Muscle of leg (tissue), 11 donors: ENCODE measurements around the gene SLC22A5. TPM values are rescaled to one million over a fixed set of nuclear protein-coding genes. Genes with fewer than 3 reads are reported as not detected.

Experiments
- DNase-seq: peaks from one replicate; pipeline ENCODE4 v3.0.0; 2013
- H3K27ac ChIP-seq: one replicate; pipeline ENCODE4 v1.5.1; 2013; ENCODE audit warnings: mild to moderate bottlenecking, low read length, control low read depth
- H3K27me3 ChIP-seq: one replicate; pipeline ENCODE4 v1.6.1; 2013; ENCODE audit warnings: low read length; ENCODE audit not compliant: control insufficient read depth, insufficient read depth
- H3K36me3 ChIP-seq: one replicate; pipeline ENCODE4 v1.6.1; 2013; ENCODE audit warnings: low read length; ENCODE audit not compliant: control insufficient read depth, insufficient read depth
- H3K4me1 ChIP-seq: one replicate; pipeline ENCODE4 v1.6.1; 2013; ENCODE audit warnings: low read length; ENCODE audit not compliant: control insufficient read depth, insufficient read depth
- H3K4me3 ChIP-seq: one replicate; pipeline ENCODE4 v1.5.1; 2013; ENCODE audit warnings: low read length, control low read depth
- H3K9me3 ChIP-seq: replicated peaks from 2 replicates; pipeline ENCODE4 v1.6.1; 2013; ENCODE audit warnings: low read depth, low read length; ENCODE audit not compliant: control insufficient read depth
- WGBS: methylation state at CpG from one replicate; pipeline ENCODE4 v1.1.5; 2013; ENCODE audit warnings: missing lambda C conversion rate; ENCODE audit not compliant: insufficient coverage; 5-methylcytosine and 5-hydroxymethylcytosine counted together
- polyA plus RNA-seq, 8 donors: library from polyadenylated mRNA; unstranded; fragments of 120-200 nt; gene quantifications; one replicate each; pipeline versions ENCODE4 v1.2.1 to v1.2.3, GENCODE V29; 2013; ENCODE audit warnings: inconsistent platforms in 1 of 8, low replicate concordance in 1 of 8; ENCODE audit not compliant: insufficient read length in 8 of 8, insufficient read depth in 1 of 8
- total RNA-seq: library from RNA; stranded (reverse); fragments of 120-200 nt; gene quantifications from one replicate; pipeline ENCODE4 v1.2.4, GENCODE V29; 2013

Gene SLC22A5
- total and polyA plus RNA-seq, 9 donors: 3.7 to 8.9 (median 6.4) TPM

DNA sequence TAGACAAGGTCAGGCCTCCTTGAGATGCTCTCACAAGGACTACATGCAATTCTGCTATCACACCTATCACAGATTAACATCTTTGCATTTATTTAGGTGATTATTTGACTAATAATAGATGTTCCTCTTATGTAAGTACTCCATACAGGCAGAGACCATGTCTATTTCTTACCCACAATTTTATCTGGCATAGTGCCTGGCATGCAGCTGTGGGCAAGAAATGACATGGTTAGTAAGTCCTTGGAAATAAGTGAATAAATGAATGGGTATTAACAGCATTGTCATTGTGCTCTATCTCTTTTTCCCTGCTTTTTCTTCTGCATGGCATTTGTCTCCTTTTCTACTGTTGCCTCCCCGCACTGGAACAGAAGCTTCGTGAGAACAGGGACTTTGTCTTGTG lies 49.4 kb downstream of the SLC22A5 start:
- no CpG with 5 or more reads among the region's 2 CpGs for WGBS
- H3K27me3 ChIP-seq: no peaks in the 10 kb centered on the region
- peak; percentile 59 for DNase-seq
- peak overlapping the region; percentile 63 for H3K27ac ChIP-seq
- no peak overlapping the region for H3K4me3 ChIP-seq
- peaks cover 46% of the 10 kb centered on the region for H3K4me1 ChIP-seq
- H3K36me3 ChIP-seq: peaks cover 18% of the 10 kb centered on the region
- H3K9me3 ChIP-seq: no peaks in the 10 kb centered on the region

DNA sequence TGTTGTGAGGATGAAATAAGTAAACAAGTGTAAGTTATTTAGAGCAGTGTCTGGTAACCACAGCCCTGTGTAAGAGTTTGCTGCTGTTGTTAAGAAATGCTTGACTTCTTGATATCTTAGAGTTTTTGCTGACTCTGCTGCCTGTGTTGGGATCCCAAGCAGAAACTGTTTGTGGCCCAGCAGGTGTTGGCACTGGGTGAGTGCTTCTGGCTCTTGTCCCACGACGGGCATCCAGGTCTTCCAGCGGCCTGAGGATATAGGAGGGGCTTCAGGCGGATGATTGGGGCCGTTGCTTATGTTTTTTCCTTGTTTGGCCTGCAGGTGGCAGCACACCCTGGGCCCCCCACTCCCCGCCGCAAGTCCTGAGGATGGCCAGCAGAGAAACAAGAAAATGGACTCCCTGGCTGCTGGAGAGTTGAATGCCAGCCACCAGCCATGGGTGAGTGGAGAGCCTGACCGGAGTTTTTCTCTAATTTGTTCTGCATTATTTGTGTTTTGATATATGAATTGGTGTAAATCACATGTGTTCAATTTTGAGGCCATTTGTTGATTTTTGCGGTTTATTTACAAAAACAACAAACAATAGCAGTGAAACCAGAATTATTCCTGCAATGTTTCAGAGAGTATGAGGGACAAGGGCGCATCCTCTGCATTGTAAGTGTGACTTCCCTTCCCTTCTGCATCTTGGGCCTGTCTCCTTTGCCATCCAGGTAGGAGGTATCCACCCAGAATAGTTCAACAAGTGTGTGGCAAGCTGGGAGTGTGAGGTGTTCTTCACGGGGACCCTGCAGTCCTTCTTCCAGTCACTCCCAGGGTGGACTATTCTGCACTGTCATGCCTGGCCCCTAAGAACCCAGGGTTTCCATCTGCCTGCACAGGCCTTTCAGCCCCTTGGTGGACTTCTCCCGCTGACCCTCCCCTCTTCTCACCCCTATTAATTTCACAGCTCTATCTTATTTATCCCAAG lies 50.3 kb downstream of the SLC22A5 start:
- peaks cover 23% of the 10 kb centered on the region for H3K36me3 ChIP-seq
- H3K27me3 ChIP-seq: no peaks in the 10 kb centered on the region
- no peak overlapping the region for H3K4me3 ChIP-seq
- no peaks in the 10 kb centered on the region for H3K9me3 ChIP-seq
- peaks cover 47% of the 10 kb centered on the region for H3K4me1 ChIP-seq
- H3K27ac ChIP-seq: peak overlapping the region; percentile 63
- WGBS: 3% methylated on average over 8 of the region's 12 CpGs
- peak; percentile 87 for DNase-seq

DNA sequence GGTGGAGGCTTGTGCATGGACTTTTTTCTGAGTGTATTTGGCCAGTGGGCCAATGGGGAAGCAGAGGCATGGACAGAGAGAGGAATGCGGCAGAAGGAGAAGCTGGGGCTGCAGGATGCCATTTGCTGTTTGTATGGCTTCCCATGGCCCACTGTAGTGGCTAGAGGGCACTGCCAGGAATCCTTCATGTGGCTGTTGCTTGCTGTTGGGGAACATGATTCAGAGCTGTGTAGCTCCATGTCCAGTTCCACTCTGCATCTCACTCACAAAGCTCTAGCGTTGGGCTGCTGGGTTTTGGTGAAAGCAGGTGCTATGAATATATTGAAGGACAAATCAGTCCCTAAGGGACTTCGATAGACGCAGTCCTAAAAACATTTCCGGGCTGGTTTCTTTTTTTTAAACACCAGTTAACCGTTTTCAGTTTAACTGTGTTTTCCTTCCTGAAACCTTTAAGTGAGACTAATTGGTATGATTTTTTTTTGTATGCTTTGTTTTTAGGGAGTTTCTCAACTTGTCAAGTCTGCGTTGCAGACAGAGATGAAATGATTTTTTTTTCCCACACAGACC lies 51.3 kb downstream of the SLC22A5 start:
- H3K9me3 ChIP-seq: no peaks in the 10 kb centered on the region
- H3K27ac ChIP-seq: peak overlapping the region; percentile 37
- H3K36me3 ChIP-seq: peaks cover 25% of the 10 kb centered on the region
- no peak overlapping the region for H3K4me3 ChIP-seq
- WGBS: 71% methylated on average over 1 of the region's 7 CpGs
- H3K27me3 ChIP-seq: no peaks in the 10 kb centered on the region
- no peak for DNase-seq
- peaks cover 55% of the 10 kb centered on the region for H3K4me1 ChIP-seq

DNA sequence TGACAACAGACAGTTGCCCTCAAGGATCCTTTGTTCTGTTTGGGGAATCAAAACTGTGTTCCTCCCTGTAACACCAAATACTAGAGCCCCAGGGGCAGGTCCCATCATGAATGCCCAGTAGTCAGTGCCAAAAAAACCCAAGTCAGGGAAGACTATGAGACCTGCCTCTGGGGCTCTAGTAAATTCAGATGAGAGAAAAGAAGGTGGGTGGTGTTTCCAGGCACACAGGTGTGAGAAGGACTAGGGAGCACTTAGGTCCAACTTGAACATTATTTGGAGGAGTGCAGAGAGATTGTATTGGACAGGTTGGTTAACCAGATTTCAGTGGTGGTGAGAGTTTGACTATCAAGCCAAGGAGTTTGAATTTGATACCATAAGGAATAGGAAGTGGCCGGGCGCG lies 52.0 kb downstream of the SLC22A5 start:
- no peak for DNase-seq
- WGBS: 100% methylated on average over 1 of the region's 3 CpGs
- H3K9me3 ChIP-seq: no peaks in the 10 kb centered on the region
- H3K4me1 ChIP-seq: peaks cover 59% of the 10 kb centered on the region
- no peak overlapping the region for H3K27ac ChIP-seq
- peaks cover 25% of the 10 kb centered on the region for H3K36me3 ChIP-seq
- no peak overlapping the region for H3K4me3 ChIP-seq
- H3K27me3 ChIP-seq: no peaks in the 10 kb centered on the region

DNA sequence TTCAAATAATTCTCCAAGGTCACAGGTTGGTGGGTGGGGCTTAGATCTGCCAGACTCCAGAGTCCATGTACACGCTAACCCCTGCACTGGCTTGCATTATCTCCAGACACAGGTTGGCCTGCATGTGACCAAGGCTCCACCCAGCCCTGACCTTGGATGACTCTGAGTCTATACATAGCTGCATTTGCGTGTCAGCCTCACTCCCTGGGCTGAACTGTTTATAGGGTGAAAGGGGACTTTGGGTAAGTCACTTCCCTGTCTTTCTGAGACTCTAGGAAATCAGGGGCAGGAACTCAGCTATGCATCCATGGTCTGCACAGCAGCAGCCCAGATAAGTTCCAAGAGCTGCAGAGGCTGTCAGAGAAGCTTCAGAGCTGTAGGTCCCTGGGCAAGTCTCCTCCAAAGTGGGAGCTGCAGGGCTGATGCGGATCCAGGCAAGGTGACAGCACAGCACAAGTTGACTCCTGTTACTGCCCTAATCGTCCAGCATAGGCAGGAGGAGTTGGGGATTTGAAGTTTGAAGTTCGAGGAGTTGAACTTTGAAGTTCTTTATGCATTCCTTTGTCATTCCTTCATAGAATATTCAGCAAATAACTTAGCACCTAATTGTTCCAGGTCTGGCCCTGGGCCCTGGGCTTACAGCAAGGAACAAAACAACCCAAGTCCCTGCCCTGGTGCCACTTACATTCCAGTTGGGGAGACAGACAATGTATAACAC lies 53.4 kb downstream of the SLC22A5 start:
- H3K4me1 ChIP-seq: peaks cover 63% of the 10 kb centered on the region
- 68% methylated on average over 4 of the region's 5 CpGs for WGBS
- H3K27me3 ChIP-seq: no peaks in the 10 kb centered on the region
- no peak for DNase-seq
- no peak overlapping the region for H3K4me3 ChIP-seq
- H3K9me3 ChIP-seq: no peaks in the 10 kb centered on the region
- H3K27ac ChIP-seq: no peak overlapping the region
- peaks cover 25% of the 10 kb centered on the region for H3K36me3 ChIP-seq

DNA sequence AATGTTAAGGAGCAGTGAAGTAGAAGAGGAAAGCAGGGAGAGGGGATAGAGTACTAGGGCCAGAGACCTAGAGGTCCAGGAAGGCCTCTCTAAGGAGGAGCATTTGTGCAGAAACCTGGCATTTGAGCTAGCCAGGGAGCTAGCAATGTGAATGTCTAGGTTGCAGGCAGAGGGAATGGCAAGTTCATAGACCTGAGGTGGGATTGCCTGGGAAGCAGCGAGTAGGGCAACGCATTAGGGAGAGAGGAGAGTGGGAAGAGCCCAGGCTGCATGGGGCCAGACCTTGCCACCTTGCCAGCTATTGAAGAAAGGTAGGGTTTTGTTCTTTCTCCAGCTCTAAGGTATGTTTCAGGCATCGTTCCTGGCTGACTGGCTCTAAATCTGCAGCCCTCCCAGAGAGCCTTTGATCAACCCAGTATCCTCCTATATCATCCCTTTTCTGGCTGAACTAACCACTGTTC lies 54.0 kb downstream of the SLC22A5 start:
- H3K4me1 ChIP-seq: peaks cover 64% of the 10 kb centered on the region
- H3K36me3 ChIP-seq: peaks cover 25% of the 10 kb centered on the region
- H3K27me3 ChIP-seq: no peaks in the 10 kb centered on the region
- DNase-seq: no peak
- WGBS: 67% methylated on average over 3 of the region's 3 CpGs
- H3K4me3 ChIP-seq: no peak overlapping the region
- H3K9me3 ChIP-seq: no peaks in the 10 kb centered on the region
- no peak overlapping the region for H3K27ac ChIP-seq

DNA sequence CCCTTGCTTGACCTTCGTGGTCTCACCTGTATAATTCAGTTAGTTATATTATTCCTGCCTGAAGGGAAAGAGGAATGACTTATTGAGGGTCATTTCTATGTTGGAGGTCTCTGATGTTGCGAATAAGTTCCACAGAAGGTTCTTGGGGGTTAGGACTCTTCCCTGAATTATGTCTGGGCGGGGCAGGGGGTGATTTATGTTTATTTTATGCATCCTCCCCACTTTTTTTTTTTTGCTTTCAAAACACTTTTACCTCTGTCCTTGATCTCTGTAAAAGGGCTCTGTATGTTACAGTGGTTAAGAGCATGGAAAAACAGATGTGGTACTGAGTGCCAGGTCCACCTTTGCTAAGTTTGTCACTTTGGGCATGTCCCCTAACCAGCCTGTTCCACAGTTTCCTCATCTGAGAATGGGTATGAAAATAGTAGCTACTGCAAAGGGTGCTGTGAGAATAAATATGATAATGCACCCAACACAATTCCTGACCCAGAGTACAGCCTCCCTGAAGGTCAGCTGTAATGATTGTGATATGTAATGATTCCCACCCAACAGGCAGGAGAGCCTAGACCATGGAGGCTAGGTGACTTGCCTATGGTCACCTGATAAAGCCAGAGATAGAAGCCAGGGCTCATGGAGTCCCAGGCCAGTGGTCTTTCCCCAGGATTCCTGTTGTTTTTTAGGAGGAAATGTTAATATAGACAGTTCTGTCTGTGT lies 54.8 kb downstream of the SLC22A5 start:
- Histone ChIP-seq H3K27ac (no peak overlapping the region), H3K4me3 (no peak overlapping the region), H3K36me3 (peaks cover 25% of the 10 kb centered on the region), H3K27me3 (no peaks in the 10 kb centered on the region), H3K4me1 (peaks cover 70% of the 10 kb centered on the region), H3K9me3 (no peaks in the 10 kb centered on the region)
- no peak for DNase-seq
- no CpG with 5 or more reads among the region's 3 CpGs for WGBS

DNA sequence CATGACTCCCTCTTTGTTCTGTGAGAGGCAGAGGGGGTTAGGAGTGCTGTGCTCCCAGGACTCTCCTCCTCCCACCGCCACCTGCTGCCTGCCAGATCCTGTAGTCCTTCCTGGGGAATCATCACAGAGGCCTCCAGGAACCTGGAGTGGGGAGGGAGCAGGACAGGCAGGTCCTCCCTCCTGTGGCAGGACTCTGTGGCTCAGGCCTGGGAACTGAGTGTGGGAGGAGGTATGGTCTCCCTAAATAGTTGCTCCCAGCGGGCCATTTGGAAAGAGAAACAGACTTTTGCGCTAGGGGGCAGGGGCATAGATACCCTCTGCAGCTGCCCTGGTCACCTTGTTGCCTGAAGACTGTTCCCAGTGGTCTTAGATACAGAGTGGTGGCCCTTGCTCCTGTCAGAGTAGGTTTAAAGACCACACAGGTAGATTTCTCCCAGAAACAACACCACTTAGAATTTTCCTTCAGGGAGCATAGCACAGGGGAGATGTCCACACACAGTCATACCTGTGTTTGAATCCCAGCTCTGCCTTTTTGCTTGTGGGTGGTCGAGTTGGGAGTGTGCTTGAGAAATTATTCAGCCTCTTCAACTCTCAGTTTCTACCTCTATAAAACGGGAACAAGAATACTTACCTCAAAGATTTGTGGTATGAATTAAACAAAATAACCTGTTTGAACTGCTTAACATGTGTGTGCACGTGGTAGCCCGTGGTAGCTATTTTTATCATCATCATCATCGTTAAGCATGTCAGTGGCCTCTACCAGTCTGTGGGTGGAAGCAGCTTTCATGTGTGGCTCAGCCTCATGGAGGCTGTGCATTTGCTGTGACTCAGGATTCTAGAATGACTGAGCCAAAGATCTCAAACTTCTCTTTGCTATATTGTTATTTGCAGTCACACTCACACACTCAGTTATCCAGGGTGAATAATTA lies 55.8 kb downstream of the SLC22A5 start:
- Histone ChIP-seq H3K4me3 (no peak overlapping the region), H3K9me3 (no peaks in the 10 kb centered on the region), H3K27ac (no peak overlapping the region), H3K27me3 (no peaks in the 10 kb centered on the region), H3K4me1 (peaks cover 61% of the 10 kb centered on the region), H3K36me3 (peaks cover 25% of the 10 kb centered on the region)
- WGBS: 80% methylated on average over 1 of the region's 8 CpGs
- DNase-seq: no peak

DNA sequence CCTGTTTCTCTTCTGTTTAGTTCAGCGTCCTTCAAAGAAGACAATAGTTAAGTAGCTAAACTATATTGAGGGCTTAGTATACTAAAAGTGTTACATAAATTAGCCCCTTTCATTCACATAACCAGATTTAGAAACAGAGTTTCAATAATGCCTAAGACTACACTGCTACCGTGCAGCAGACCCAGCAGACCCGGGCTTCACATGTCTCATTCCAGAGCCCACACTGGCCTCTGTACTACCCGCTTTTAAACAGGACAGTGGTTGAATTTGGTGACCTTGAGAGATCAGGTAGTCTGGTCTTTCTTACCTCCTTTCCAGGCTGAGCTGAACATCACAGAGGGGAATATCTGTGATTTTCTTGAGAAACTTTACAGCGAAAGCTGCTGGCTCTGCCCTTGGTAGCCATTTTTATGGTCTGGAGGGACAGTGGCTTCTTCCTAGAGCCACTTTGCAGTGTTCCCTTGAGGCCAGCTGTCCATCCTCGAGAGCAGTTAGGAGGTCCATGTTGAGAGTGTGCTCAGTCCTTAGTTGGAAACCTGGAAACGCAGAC lies 56.5 kb downstream of the SLC22A5 start:
- Histone ChIP-seq H3K4me1 (peaks cover 55% of the 10 kb centered on the region), H3K27ac (no peak overlapping the region), H3K27me3 (no peaks in the 10 kb centered on the region), H3K9me3 (no peaks in the 10 kb centered on the region), H3K36me3 (peaks cover 19% of the 10 kb centered on the region), H3K4me3 (no peak overlapping the region)
- DNase-seq: no peak
- 87% methylated on average over 3 of the region's 7 CpGs for WGBS
